ENCODE results near the gene HAUS7.

The HAUS7 gene

DNA sequence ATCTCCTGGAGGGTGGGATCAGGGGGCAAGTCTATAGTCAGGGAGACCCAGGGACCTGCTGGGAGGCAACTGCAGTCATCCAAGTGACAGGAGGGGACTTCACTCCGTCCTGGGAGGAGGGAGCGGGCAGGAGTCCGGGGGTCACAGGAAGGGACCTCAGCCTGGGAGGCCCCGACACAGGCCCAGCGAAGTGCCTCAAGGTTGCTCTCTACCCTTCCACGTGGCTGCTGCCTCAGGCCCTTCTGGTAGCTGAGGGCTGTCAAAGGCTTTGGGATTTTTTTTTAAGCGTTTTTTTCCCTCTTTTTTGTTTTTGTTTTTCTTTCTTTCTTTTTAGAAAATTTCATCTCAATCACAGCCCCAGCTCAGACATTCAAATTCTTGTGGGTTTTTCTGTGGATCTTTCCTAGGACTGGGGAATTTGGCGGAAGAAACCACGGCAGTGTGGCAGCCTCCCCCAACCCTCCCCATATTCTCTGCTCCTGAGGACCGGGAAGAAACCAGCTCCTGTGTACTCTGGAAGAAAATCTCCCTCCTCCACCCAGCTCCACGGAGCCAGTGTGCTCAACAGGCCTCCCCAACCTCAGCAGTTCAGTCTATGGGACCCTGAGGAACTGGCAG, 1.4 kb upstream of the HAUS7 start:
- H3K4me3 ChIP-seq (ENCODE audit: low read depth, low read length) = no peak overlapping the region
- no peaks in the 10 kb centered on the region for H3K9me3 ChIP-seq
- no peak for DNase-seq
- no peak for TF ChIP-seq CTCF (IDR thresholded peaks at IDR 0.05; ENCODE audit: low read depth, low read length)
- no peaks in the 10 kb centered on the region for H3K27me3 ChIP-seq
- H3K36me3 ChIP-seq = no peaks in the 10 kb centered on the region
- H3K4me1 ChIP-seq = peaks cover 13% of the 10 kb centered on the region

GRCh38 chrX:153469811-153470410, 465 bp downstream of the HAUS7 start:
- Histone ChIP-seq H3K9me3 (no peaks in the 10 kb centered on the region), H3K36me3 (no peaks in the 10 kb centered on the region; the same call in 1 of the 2 replicates), H3K4me3 (ENCODE audit: low read depth, low read length) (peak overlapping the region; percentile 59), H3K4me1 (no peaks in the 10 kb centered on the region), H3K27me3 (no peaks in the 10 kb centered on the region)
- DNase-seq = peak; percentile 42
- TF ChIP-seq CTCF (IDR thresholded peaks at IDR 0.05; ENCODE audit: low read depth, low read length) = no peak

- no peak for DNase-seq
- TF ChIP-seq CTCF (IDR thresholded peaks at IDR 0.05; ENCODE audit: low read depth, low read length) = no peak
- no peaks in the 10 kb centered on the region; the same call in 1 of the 2 replicates for H3K36me3 ChIP-seq
- H3K27me3 ChIP-seq = no peaks in the 10 kb centered on the region
- no peaks in the 10 kb centered on the region for H3K9me3 ChIP-seq
- no peaks in the 10 kb centered on the region for H3K4me1 ChIP-seq
- no peak overlapping the region for H3K4me3 ChIP-seq (ENCODE audit: low read depth, low read length)
Measured at GRCh38 chrX:153468008-153468580, 2.3 kb downstream of the HAUS7 start.

GRCh38 chrX:153465691-153466380, 4.5 kb downstream of the HAUS7 start:
- Histone ChIP-seq H3K9me3 (no peaks in the 10 kb centered on the region), H3K36me3 (no peaks in the 10 kb centered on the region; the same call in 1 of the 2 replicates), H3K4me1 (no peaks in the 10 kb centered on the region), H3K27me3 (no peaks in the 10 kb centered on the region), H3K4me3 (ENCODE audit: low read depth, low read length) (no peak overlapping the region)
- TF ChIP-seq CTCF (IDR thresholded peaks at IDR 0.05; ENCODE audit: low read depth, low read length) = no peak
- DNase-seq = no peak

GRCh38 chrX:153464116-153464515, 6.3 kb downstream of the HAUS7 start:
- H3K36me3 ChIP-seq = no peaks in the 10 kb centered on the region; the same call in 1 of the 2 replicates
- H3K9me3 ChIP-seq = no peaks in the 10 kb centered on the region
- H3K4me3 ChIP-seq (ENCODE audit: low read depth, low read length) = no peak overlapping the region
- H3K4me1 ChIP-seq = no peaks in the 10 kb centered on the region
- no peaks in the 10 kb centered on the region for H3K27me3 ChIP-seq
- no peak for TF ChIP-seq CTCF (IDR thresholded peaks at IDR 0.05; ENCODE audit: low read depth, low read length)
- no peak for DNase-seq
